ENCODE data around the gene MAPKAPK3. TPM values are rescaled to one million over a fixed set of nuclear protein-coding genes. Genes with fewer than 3 reads are reported as not detected.

MAPKAPK3 gene
- total and polyA plus RNA-seq, 9 donors = 15.8 to 44.7 (median 29.3) TPM

DNA sequence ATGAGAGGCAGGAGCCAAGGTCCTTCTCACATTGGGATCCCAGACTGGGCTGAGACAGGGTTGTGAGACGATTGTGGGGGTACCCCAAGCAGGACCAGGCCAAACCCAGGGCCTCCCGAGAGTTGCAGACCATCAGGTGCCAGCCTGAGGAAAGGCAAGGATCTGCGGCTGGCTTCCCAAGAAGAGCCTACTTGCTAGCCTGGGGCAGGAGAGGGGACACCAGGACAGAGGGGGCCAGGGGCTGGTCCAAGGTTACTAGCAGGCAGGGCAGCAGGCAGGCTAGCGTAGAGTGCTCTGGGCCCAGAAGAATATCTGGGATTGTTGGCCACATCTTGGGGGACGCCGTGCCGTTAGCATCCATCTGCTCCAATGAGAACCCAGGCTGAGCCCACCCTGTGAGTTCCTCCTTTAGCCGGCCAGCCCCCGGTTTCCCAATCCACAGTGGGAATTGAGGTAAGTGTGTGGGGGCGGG lies 5.9 kb upstream of the MAPKAPK3 start:
- Histone ChIP-seq H3K27me3 (no peaks in the 10 kb centered on the region), H3K4me1 (ENCODE audit: insufficient read depth) (peaks cover 31% of the 10 kb centered on the region), H3K9me3 (no peaks in the 10 kb centered on the region), H3K27ac (peak overlapping the region in 1 of 2 donors; percentile 86), H3K4me3 (peak overlapping the region; percentile 89), H3K36me3 (no peaks in the 10 kb centered on the region)
- WGBS, 3 donors = 2 to 5% (median 2%) methylated on average over 10 of the region's 10 CpGs
- no peak for TF ChIP-seq EP300 (IDR thresholded peaks at IDR 0.05)
- no peak for TF ChIP-seq POLR2A (IDR thresholded peaks at IDR 0.05)
- TF ChIP-seq, protein P1, sequence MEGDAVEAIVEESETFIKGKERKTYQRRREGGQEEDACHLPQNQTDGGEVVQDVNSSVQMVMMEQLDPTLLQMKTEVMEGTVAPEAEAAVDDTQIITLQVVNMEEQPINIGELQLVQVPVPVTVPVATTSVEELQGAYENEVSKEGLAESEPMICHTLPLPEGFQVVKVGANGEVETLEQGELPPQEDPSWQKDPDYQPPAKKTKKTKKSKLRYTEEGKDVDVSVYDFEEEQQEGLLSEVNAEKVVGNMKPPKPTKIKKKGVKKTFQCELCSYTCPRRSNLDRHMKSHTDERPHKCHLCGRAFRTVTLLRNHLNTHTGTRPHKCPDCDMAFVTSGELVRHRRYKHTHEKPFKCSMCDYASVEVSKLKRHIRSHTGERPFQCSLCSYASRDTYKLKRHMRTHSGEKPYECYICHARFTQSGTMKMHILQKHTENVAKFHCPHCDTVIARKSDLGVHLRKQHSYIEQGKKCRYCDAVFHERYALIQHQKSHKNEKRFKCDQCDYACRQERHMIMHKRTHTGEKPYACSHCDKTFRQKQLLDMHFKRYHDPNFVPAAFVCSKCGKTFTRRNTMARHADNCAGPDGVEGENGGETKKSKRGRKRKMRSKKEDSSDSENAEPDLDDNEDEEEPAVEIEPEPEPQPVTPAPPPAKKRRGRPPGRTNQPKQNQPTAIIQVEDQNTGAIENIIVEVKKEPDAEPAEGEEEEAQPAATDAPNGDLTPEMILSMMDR (IDR thresholded peaks at IDR 0.05) = no peak
- intact Hi-C loops (cut with DNase I) = loop anchor here in 3 of 4 donors (5.0 to 10.0 kb wide), 4 partner anchors 106 to 1334 kb away; partner anchors contain the start of genes MANF (in 2 of the 3), CACNA2D2 (in 1 of the 3), PARP3 (in 1 of the 3) and RRP9 (in 1 of the 3)
- DNase-seq = peak in 1 of 5 donors; percentile 48

DNA sequence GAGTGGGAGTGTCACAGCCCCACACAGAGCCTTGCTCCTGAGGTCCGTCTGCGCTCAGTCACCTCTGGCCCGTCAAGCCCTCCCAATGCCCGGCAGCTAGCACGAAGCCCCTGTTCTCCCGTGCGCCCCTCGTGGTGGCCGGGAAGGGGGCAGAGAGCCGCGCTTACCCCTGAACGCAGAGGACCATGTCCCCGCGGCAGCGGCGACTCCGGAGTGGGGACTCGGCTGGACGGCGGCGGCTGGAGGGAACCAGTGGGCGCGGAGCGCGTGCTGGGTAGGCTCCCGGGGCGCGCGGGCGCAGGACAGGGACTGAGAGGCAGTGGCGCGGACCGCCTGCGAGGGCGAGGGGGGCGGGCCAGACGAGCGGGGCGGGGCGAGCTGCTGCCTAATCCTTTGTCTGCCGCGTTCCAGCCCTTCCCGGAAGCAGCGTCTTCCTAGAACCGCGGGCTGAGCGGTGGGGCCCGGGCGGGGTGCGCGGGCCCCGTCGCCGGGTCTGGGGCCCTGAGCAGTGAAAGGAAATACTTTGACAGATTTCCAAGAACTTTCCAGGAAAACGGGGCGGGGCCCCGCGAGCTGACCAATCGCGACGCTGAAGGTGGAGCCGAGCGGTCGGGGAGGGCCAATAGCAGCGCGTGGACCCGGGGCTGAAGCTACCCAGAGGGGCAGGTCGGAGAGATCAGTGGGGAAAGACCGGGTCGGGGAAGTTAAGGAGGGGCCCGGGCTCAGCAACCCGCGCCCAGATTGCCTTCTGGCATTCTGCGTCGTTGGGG lies 5.3 kb upstream of the MAPKAPK3 start, which contains the start of gene CISH:
Gene CISH (minus strand): TSS at position 311 of the 770 bp plus-strand sequence. CDS start 124 bp downstream, at position 187.
- Histone ChIP-seq H3K4me1 (ENCODE audit: insufficient read depth) (peaks cover 30% of the 10 kb centered on the region), H3K27me3 (no peaks in the 10 kb centered on the region), H3K27ac (peak within 1 kb of the TSS; percentile 55 to 86), H3K4me3 (peak within 1 kb of the TSS; percentile 89), H3K9me3 (no peaks in the 10 kb centered on the region), H3K36me3 (no peaks in the 10 kb centered on the region)
- peak; percentile 71 for TF ChIP-seq POLR2A (IDR thresholded peaks at IDR 0.05)
- peak; percentile 75 for TF ChIP-seq EP300 (IDR thresholded peaks at IDR 0.05)
- TF ChIP-seq, protein P1 (IDR thresholded peaks at IDR 0.05) = peak in 2 of 3 donors; percentile 53 to 77
- WGBS, 3 donors = 1 to 2% (median 1%) methylated on average over 35 to 75 of the region's 75 CpGs
- intact Hi-C loops (cut with DNase I) = loop anchor here in 3 of 4 donors (5.0 to 10.0 kb wide), 4 partner anchors 107 to 1333 kb away; partner anchors contain the start of genes MANF (in 2 of the 3), CACNA2D2 (in 1 of the 3), PARP3 (in 1 of the 3) and RRP9 (in 1 of the 3)
- peak; percentile 96 to 97 (median 96) for DNase-seq

DNA sequence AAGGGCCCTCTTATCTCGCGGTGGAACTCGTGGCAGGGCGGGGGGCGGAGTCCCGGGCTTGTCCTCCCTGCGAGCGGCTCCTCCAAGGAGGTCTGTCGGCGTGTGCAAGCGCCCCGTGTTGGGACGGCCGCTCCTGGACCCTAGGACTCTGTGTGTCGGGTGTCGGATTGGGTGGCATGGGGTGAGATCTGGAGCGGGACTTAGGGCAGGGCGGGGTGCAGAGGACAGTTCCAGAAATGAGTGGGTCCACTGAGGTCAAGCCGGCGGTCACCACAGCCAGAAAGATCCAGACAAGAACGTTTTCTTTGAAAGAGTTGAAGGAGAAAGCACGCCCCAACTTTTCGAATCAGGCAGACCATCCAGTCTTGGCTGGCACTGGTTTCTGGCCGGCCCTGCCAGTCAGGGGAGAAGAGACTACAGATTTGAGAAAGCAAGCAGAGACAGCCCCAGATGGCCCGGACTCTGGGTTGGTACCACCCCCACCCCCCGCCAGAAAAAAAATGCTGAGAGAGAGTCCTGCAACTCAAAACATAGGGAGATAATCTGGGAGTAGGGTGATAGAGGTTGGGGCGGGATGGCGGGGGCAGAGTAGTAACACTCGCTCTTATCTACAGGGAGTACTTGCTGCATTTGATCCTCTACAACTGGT lies 4.6 kb upstream of the MAPKAPK3 start:
- peak in 4 of 5 donors; percentile 61 to 72 (median 68) for DNase-seq
- Histone ChIP-seq H3K27me3 (no peaks in the 10 kb centered on the region), H3K9me3 (no peaks in the 10 kb centered on the region), H3K4me3 (peak overlapping the region; percentile 89), H3K4me1 (ENCODE audit: insufficient read depth) (peaks cover 28% of the 10 kb centered on the region), H3K36me3 (no peaks in the 10 kb centered on the region), H3K27ac (peak overlapping the region; percentile 55 to 86)
- intact Hi-C loops (cut with DNase I) = loop anchor here in 3 of 4 donors (5.0 to 10.0 kb wide), 4 partner anchors 108 to 1332 kb away; partner anchors contain the start of genes MANF (in 2 of the 3), CACNA2D2 (in 1 of the 3), PARP3 (in 1 of the 3) and RRP9 (in 1 of the 3)
- TF ChIP-seq POLR2A (IDR thresholded peaks at IDR 0.05) = peak; percentile 42
- TF ChIP-seq, protein P1 (IDR thresholded peaks at IDR 0.05) = no peak
- 1 to 2% (median 1%) methylated on average over 27 to 29 of the region's 29 CpGs for WGBS, 3 donors

Measured in ovary (tissue), 9 donors.